HepG2 (cell line): ENCODE measurements around the gene NHP2. TPM values are rescaled to one million over a fixed set of nuclear protein-coding genes. Genes with fewer than 3 reads are reported as not detected.
A peak's percentile ranks its signal among the peaks of the same experiment; 100 is the strongest.

Experiments used
- DNMT3B ChIP-seq: conservative IDR thresholded peaks from 2 replicates; pipeline ENCODE4 v1.6.1; 2016; ENCODE audit warnings: missing biosample characterization, control low read depth
- IKZF5 ChIP-seq: IDR thresholded peaks from 2 replicates; pipeline ENCODE4 v1.6.1; 2018; ENCODE audit warnings: missing genetic modification reagents, mild to moderate bottlenecking, missing compliant biosample characterization
- PHF5A ChIP-seq: IDR thresholded peaks from one replicate; pipeline ENCODE4 v1.6.1; 2018; ENCODE audit warnings: low read depth, missing genetic modification reagents; ENCODE audit not compliant: unreplicated experiment
- PRPF4 ChIP-seq: fragments of 200-400 bp; formaldehyde crosslinking; IDR thresholded peaks from 2 replicates; pipeline ENCODE4 v1.6.1; 2016; ENCODE audit warnings: low read length, low read depth; ENCODE audit not compliant: poor library complexity, severe bottlenecking
- TBX3 ChIP-seq: fragments of 450-650 bp; IDR thresholded peaks from 2 replicates; pipeline ENCODE4 v1.6.1; 2017; ENCODE audit warnings: antibody characterized with exemption, mild to moderate bottlenecking, inconsistent platforms, borderline replicate concordance
- ZBTB25 ChIP-seq: IDR thresholded peaks from 2 replicates; pipeline ENCODE4 v1.6.1; 2018; ENCODE audit warnings: missing genetic modification reagents
- ZFP62 ChIP-seq: sonication (generic); formaldehyde crosslinking; IDR thresholded peaks from 2 replicates; pipeline ENCODE4 v1.4.0; 2020; ENCODE audit warnings: missing genetic modification reagents
- ZNF547 ChIP-seq: sonication (generic); formaldehyde crosslinking; IDR thresholded peaks from 2 replicates; pipeline ENCODE4 v1.5.1; 2020; ENCODE audit warnings: mild to moderate bottlenecking, missing genetic modification reagents
- ZNF569 ChIP-seq: sonication (generic); formaldehyde crosslinking; IDR thresholded peaks from 2 replicates; pipeline ENCODE4 v1.5.0; 2020; ENCODE audit warnings: mild to moderate bottlenecking, missing genetic modification reagents, moderate library complexity, borderline replicate concordance
- ZNF577 ChIP-seq: sonication (generic); formaldehyde crosslinking; IDR thresholded peaks from 2 replicates; pipeline ENCODE4 v1.4.0; 2020; ENCODE audit warnings: mild to moderate bottlenecking, low read depth, missing genetic modification reagents, borderline replicate concordance
- ZNF687 ChIP-seq: sonication (generic); formaldehyde crosslinking; IDR thresholded peaks from 2 replicates; pipeline ENCODE4 v1.5.1; 2020; ENCODE audit warnings: mild to moderate bottlenecking, missing genetic modification reagents, moderate library complexity
- ZNF878 ChIP-seq: sonication (generic); formaldehyde crosslinking; IDR thresholded peaks from 2 replicates; pipeline ENCODE4 v1.8.1; 2023; ENCODE audit warnings: mild to moderate bottlenecking, missing genetic modification reagents, moderate library complexity
- polyA plus RNA-seq, 8 experiments: library from polyadenylated mRNA; depleted of rRNA in 3 of 8; stranded (reverse) in 7 of 8; unstranded in 1 of 8; fragments of >200 nt; fragmentation: Illumina TruSeq in 4 of 8; extraction: Trizol in 4 of 8; gene quantifications; 2 replicates each; pipeline versions ENCODE4 v1.2.1 to v1.2.3, GENCODE V29; 2011 to 2016; ENCODE audit warnings: low read depth in 4 of 8, missing spikeins in 1 of 8, mixed read lengths in 1 of 8; ENCODE audit not compliant: insufficient read depth in 1 of 8
- total RNA-seq, 5 experiments: library from RNA; depleted of rRNA; stranded (reverse); fragments of >200 nt; fragmentation: Illumina TruSeq; extraction: Trizol; gene quantifications; 2 replicates each; pipeline ENCODE4 v1.2.3, GENCODE V29; 2016; ENCODE audit warnings: low read depth in 1 of 5
- TF ChIP-seq, protein P1 (sequence below): sonication (generic); formaldehyde crosslinking; IDR thresholded peaks from 2 replicates; pipeline ENCODE4 v1.5.1; 2020; ENCODE audit warnings: missing genetic modification reagents, mild to moderate bottlenecking, borderline replicate concordance

The NHP2 gene
- total and polyA plus RNA-seq, 2 of the 13 experiments (the other 11 are each of a cell fraction or from before 2014, with no cell fraction given), result 56.2 to 96.1 TPM

DNA sequence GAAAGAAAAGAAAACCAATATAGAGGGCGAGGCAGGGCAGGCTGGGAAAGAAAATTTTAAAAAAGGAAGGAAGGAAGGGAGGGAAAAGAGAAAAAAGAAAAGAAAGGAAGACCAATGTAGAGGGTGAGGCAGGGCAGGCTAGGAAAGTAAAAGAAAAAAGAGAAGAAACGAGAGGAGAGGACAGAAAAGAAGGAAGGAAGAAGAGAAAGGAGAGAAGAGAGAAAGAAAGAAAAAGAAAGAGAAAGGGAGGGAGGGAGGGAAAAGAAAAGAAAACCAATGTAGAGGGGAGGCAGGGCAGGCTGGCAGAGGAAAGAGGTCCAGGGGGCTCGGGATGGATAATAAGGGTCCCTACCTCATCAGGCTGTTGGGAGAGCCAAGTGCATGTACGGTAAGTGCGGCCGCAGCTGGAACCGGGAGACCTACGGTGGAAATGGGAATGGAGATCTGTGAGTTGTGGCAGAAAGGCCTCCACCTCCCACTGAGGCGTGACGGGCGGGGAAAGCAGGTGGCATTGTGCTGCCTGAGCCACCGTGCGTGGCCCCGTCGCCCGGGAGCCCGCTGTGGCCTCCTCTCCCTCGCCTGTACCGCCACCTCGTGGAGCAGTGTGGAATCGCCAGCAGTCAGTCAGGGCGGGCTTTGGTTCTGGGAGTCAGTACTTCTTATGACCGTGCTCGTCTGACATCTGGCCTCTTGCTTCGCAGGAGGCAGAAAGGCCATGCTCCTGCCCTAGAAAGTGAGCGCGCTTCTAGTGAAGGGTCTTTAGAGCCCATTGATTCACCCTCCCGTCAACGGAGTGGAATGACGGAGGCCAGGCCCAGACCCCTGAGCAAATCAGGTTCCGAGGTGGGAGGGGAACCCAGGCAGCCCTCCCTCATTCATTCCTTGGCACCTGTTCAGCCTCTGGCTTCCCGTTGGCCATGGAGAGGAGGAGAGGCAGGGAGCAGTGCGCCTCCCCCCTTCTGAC is 10.4 kb upstream of the NHP2 start (continued):
- TF ChIP-seq ZBTB25 (CRISPR knock-in tag) (peak; percentile 74; the same call in 1 of the 2 replicates), ZNF547 (CRISPR knock-in tag) (no peak), PHF5A (CRISPR knock-in tag) (no peak), TBX3 (no peak), PRPF4 (no peak), IKZF5 (CRISPR knock-in tag) (no peak), ZNF569 (CRISPR knock-in tag) (no peak), ZNF687 (CRISPR knock-in tag) (peak; percentile 52), ZNF577 (CRISPR knock-in tag) (no peak), ZFP62 (CRISPR knock-in tag) (no peak), ZNF878 (CRISPR knock-in tag) (no peak), DNMT3B (CRISPR knock-in tag) (no peak)
- TF ChIP-seq, protein P1, sequence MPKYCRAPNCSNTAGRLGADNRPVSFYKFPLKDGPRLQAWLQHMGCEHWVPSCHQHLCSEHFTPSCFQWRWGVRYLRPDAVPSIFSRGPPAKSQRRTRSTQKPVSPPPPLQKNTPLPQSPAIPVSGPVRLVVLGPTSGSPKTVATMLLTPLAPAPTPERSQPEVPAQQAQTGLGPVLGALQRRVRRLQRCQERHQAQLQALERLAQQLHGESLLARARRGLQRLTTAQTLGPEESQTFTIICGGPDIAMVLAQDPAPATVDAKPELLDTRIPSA (CRISPR knock-in tag), result no peak
